Ovary (tissue), 3 donors: Measurements from ENCODE around the gene MVP.

ENCODE experiments used
- EP300 ChIP-seq: sonication (generic); formaldehyde crosslinking; IDR thresholded peaks from one replicate; pipeline ENCODE4 v1.6.1; 2017; ENCODE audit warnings: antibody characterized with exemption
- TF ChIP-seq, protein P1 (sequence below), 3 donors: fragments of 450-650 bp in 2 of 3; fragments of 200-600 bp in 1 of 3; IDR thresholded peaks; one replicate each; pipeline versions ENCODE4 v1.5.1 to v1.8.0; 2016 to 2022; ENCODE audit warnings: antibody characterized with exemption in 3 of 3, mild to moderate bottlenecking in 1 of 3
- donor health status: DM: no; HTN: no; CAD: no.

GRCh38 chr16:29836623-29837022 lies 16.4 kb downstream of the MVP start:
- TF ChIP-seq EP300, result no peak
- TF ChIP-seq, protein P1, sequence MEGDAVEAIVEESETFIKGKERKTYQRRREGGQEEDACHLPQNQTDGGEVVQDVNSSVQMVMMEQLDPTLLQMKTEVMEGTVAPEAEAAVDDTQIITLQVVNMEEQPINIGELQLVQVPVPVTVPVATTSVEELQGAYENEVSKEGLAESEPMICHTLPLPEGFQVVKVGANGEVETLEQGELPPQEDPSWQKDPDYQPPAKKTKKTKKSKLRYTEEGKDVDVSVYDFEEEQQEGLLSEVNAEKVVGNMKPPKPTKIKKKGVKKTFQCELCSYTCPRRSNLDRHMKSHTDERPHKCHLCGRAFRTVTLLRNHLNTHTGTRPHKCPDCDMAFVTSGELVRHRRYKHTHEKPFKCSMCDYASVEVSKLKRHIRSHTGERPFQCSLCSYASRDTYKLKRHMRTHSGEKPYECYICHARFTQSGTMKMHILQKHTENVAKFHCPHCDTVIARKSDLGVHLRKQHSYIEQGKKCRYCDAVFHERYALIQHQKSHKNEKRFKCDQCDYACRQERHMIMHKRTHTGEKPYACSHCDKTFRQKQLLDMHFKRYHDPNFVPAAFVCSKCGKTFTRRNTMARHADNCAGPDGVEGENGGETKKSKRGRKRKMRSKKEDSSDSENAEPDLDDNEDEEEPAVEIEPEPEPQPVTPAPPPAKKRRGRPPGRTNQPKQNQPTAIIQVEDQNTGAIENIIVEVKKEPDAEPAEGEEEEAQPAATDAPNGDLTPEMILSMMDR (IDR thresholded peaks at IDR 0.05), result no peak
